NK-92 treated with Interleukin-12 subunit alpha and Interleukin-12 subunit beta, amount 100 ng/mL, for 24 hours (cell line): ENCODE data around the gene TMTC2.
"Not testable (repeated sequence)": the region's sequence is repeated elsewhere in the genome, so short reads cannot be mapped to it uniquely, and the experiment has no call there.

ENCODE experiments used
- DNase-seq: peaks from one replicate; lab custom pipeline; 2025; lab: John Stamatoyannopoulos, UW

The TMTC2 gene

GRCh38 chr12:82845076-82845475, 158.4 kb downstream of the TMTC2 start:
- DNase-seq: not testable (repeated sequence)

- no peak for DNase-seq
Observed at GRCh38 chr12:82848845-82849244, 162.1 kb downstream of the TMTC2 start.

- DNase-seq: no peak
Observed at GRCh38 chr12:82852529-82852928, 165.8 kb downstream of the TMTC2 start.

GRCh38 chr12:82855872-82856271, 169.2 kb downstream of the TMTC2 start:
- no peak for DNase-seq

GRCh38 chr12:82857276-82857675, 170.6 kb downstream of the TMTC2 start:
- DNase-seq: no peak

- no peak for DNase-seq
Observed at GRCh38 chr12:82857911-82858533, 171.3 kb downstream of the TMTC2 start.

GRCh38 chr12:82858534-82858917, 171.8 kb downstream of the TMTC2 start:
- no peak for DNase-seq

GRCh38 chr12:82862069-82862841, 175.5 kb downstream of the TMTC2 start:
- DNase-seq: no peak

GRCh38 chr12:82862876-82863649, 176.4 kb downstream of the TMTC2 start:
- DNase-seq: no peak

- DNase-seq: no peak
Observed at GRCh38 chr12:82866227-82866775, 179.6 kb downstream of the TMTC2 start.

GRCh38 chr12:82866946-82867345, 180.2 kb downstream of the TMTC2 start:
- DNase-seq: no peak

GRCh38 chr12:82867762-82868500, 181.2 kb downstream of the TMTC2 start:
- no peak for DNase-seq

GRCh38 chr12:82870771-82871377, 184.2 kb downstream of the TMTC2 start:
- DNase-seq: no peak

- DNase-seq: no peak
Observed at GRCh38 chr12:82872088-82872487, 185.4 kb downstream of the TMTC2 start.

- no peak for DNase-seq
Observed at GRCh38 chr12:82873309-82873708, 186.6 kb downstream of the TMTC2 start.

GRCh38 chr12:82873951-82874350, 187.2 kb downstream of the TMTC2 start:
- DNase-seq: no peak

GRCh38 chr12:82874945-82875344, 188.2 kb downstream of the TMTC2 start:
- DNase-seq: no peak

GRCh38 chr12:82876075-82876474, 189.4 kb downstream of the TMTC2 start:
- no peak for DNase-seq

GRCh38 chr12:82877963-82878362, 191.3 kb downstream of the TMTC2 start:
- no peak for DNase-seq

- DNase-seq: no peak
Observed at GRCh38 chr12:82880442-82880901, 193.8 kb downstream of the TMTC2 start.
